CD4-positive, alpha-beta T cell treated with Interleukin-17A for 4 hours (primary cell): ENCODE measurements around the gene ZNF474.
"Not testable (repeated sequence)": the region's sequence is repeated elsewhere in the genome, so short reads cannot be mapped to it uniquely, and the experiment has no call there.

Experiments
- DNase-seq: peaks from one replicate; pipeline ENCODE4 v3.0.0-alpha.2; 2020; ENCODE audit warnings: mixed read lengths

Gene ZNF474

GRCh38 chr5:122129306-122129705, at the start of gene ZNF474:
ZNF474 (plus strand) TSS chr5:122129546; CDS start chr5:122151991, 22,445 bp downstream.
- no peak for DNase-seq

GRCh38 chr5:122081541-122081940, 47.8 kb upstream of the ZNF474 start:
- DNase-seq = no peak

- no peak for DNase-seq
Observed at GRCh38 chr5:122083535-122083934, 45.8 kb upstream of the ZNF474 start.

GRCh38 chr5:122085041-122085440, 44.3 kb upstream of the ZNF474 start:
- no peak for DNase-seq

- DNase-seq = no peak
Observed at GRCh38 chr5:122089096-122090013, 40.0 kb upstream of the ZNF474 start.

GRCh38 chr5:122091936-122092600, 37.3 kb upstream of the ZNF474 start:
- no peak for DNase-seq

- DNase-seq = no peak
Observed at GRCh38 chr5:122093415-122094180, 35.7 kb upstream of the ZNF474 start.

GRCh38 chr5:122094251-122094650, 35.1 kb upstream of the ZNF474 start:
- DNase-seq = not testable (repeated sequence)

GRCh38 chr5:122095158-122095557, 34.2 kb upstream of the ZNF474 start:
- DNase-seq = no peak

- DNase-seq = no peak
Observed at GRCh38 chr5:122097391-122097790, 32.0 kb upstream of the ZNF474 start.

- DNase-seq = no peak
Observed at GRCh38 chr5:122099060-122099790, 30.1 kb upstream of the ZNF474 start.

GRCh38 chr5:122101636-122102285, 27.6 kb upstream of the ZNF474 start:
- DNase-seq = no peak

GRCh38 chr5:122102825-122103224, 26.5 kb upstream of the ZNF474 start:
- DNase-seq = no peak

GRCh38 chr5:122105909-122106308, 23.4 kb upstream of the ZNF474 start:
- no peak for DNase-seq

GRCh38 chr5:122107016-122107415, 22.3 kb upstream of the ZNF474 start:
- no peak for DNase-seq

- no peak for DNase-seq
Observed at GRCh38 chr5:122110987-122111386, 18.4 kb upstream of the ZNF474 start.

- no peak for DNase-seq
Observed at GRCh38 chr5:122111460-122111859, 17.9 kb upstream of the ZNF474 start.

- DNase-seq = no peak
Observed at GRCh38 chr5:122112063-122112462, 17.3 kb upstream of the ZNF474 start.

GRCh38 chr5:122112733-122113558, 16.4 kb upstream of the ZNF474 start:
- DNase-seq = no peak

GRCh38 chr5:122114501-122114900, 14.8 kb upstream of the ZNF474 start:
- DNase-seq = no peak

GRCh38 chr5:122118356-122118948, 10.9 kb upstream of the ZNF474 start:
- no peak for DNase-seq
